HG03457 (cell line): ENCODE results near the gene CHST9.

Experiments used
- ATAC-seq: cut with Tn5 transposase; IDR thresholded peaks from one replicate; pipeline ENCODE4 v1.9.1; 2021; ENCODE audit warnings: moderate number of reproducible peaks; ENCODE audit not compliant: unreplicated experiment

CHST9 gene

DNA sequence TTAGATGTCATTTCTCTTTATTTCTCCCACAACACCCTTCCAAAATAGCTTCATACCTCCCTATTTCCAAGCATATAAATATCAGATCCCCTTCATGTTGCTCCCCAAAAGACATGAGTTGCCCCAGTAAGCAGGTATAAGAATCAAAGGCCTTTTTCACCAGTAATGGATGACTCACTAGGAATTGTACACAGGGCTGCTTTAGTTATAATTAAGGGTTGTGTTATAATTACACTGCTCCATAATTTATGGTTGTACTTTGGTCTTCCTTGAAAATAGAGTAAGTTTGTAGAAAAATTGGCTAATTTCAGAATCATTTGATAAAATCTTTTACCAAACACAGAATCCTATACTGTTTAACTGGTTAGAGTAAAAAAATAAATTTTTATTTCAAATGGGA, 310.8 kb downstream of the CHST9 start:
- no peak for ATAC-seq

DNA sequence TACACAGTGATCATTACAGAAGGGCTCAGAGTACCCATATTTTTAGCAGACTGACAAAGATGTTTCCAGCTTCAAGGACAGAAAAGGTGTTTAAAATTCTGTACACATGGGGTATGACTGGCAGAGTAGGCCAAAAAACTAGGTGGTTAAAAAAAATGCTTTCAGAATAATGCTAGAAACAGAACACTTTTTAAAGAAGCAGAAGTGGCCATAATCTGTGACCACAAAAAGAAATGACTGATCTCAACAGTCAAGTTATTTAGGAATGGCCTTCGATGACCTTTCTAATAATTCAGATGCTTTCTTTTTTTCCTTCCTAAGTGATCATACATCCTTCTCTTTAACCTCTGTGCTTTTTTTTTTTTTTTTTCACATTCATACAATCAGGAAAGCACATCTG, 315.5 kb downstream of the CHST9 start:
- ATAC-seq, result no peak

DNA sequence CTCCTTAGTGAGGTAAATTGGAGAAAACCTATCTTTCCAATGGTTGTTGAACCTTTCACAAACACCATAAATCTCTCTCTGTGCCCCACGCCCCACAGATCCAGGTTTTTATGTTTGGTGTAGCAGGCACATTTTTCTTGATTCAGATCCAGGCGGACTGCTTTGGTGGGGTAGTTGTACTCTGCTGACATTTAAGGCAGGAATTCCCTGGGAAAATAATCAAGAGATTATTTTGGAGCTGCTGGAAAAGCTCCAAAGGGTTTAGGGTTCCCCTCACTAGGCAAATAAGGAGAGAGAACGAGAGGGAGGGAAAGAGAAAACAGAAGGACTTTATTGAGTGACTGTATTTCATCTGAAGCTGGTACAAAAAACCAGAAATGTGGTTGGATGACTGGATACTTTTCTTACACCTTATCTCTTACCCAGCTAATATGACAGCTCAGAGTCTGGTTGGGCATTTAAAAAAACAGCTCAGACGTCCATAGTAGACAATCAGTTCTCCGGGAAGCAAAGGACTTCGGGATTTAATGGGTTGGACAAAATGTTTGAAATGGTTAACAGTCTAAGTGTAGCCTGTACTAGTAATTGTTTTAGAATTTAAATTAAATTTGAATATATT, 316.0 kb downstream of the CHST9 start:
- no peak for ATAC-seq

DNA sequence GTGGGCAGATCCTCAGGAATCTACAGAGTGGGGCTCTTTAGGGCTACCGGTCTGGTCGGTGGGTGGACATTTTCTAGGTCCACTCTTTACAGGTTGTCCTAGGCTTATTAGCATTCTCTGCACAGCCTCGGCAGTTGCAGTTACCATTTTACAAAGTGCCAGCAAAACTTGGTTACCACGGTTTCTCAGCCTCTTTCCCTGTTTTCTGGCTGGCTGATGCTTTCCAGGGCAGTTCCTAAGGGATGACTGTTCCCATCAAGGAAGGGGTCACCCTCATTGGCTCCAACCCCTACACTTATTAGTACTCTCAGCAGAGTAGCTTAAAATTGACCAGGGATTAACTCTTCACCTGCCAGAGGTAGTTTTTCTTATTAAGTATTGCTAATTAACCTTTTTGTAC, 317.6 kb downstream of the CHST9 start:
- no peak for ATAC-seq

DNA sequence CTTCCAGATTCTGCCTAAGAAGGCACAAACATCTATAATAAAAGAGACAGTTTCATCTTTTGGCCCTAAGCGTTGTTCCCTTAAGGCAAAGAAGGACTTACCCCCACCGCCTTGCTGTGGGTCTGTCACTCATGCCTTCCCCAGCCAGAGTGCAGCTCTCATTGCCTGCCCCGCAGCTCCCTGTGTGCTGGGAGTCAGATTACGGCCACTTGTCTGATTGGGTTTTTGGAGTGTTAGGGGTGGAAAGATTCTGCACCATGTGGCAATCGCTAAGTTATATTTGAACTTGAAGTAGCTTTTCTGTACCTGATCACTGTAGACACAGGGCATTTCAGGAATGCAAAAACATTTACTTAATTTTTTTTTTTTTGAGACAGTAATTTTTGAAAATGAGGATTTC, 319.6 kb downstream of the CHST9 start, which contains the start of gene AQP4:
AQP4 (minus strand) TSS at position 151 of the 400 bp plus-strand sequence; CDS start at position 133, 18 bp downstream.
- ATAC-seq, result no peak

DNA sequence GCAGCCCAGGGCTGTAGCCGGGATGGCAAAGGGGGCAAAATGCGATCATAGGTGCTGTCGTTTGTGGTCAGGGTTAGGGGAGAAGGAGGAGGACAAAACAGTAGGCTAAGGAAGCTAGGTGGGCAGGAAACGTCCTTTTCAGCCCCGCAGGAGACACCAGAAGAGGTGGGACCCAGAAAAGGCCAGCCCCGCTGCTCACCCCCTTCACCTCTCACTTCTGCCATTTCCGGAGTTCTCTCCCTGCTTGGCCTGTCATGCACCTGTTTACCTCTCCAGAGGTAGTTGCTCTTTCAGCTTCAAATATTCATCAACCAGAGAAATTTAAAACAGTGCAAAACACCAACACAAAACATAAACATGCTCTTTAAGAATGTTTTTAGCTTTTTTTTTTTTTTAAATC, 320.4 kb downstream of the CHST9 start:
- ATAC-seq, result no peak

DNA sequence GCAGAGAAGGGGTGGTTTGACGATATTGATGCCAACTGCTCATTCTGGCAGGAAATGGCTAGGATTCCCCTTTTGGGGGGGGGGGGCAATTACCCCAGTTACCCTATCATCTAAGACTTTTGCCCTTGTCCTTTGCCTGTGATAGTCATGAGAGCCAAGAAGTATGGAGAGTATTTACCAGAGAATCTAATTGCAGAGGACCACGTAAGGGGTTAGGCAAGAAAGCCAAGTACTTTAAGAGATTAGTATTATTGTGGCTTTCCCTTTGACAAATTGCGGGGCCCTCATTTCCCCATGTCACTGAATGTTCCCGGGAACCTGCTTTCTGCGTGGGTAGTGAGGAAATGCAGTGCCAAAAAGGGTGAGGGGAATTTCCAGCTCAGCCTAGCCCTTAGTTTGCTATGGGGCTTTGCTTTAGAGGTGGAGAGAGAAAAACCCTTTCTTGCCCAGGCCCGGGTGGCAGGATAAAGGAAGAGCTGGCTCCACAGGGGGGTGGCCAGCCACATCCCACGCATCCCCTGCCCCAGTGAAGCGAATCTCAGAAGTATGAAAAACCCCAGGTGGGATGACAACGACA, 321.1 kb downstream of the CHST9 start:
- ATAC-seq, result no peak

DNA sequence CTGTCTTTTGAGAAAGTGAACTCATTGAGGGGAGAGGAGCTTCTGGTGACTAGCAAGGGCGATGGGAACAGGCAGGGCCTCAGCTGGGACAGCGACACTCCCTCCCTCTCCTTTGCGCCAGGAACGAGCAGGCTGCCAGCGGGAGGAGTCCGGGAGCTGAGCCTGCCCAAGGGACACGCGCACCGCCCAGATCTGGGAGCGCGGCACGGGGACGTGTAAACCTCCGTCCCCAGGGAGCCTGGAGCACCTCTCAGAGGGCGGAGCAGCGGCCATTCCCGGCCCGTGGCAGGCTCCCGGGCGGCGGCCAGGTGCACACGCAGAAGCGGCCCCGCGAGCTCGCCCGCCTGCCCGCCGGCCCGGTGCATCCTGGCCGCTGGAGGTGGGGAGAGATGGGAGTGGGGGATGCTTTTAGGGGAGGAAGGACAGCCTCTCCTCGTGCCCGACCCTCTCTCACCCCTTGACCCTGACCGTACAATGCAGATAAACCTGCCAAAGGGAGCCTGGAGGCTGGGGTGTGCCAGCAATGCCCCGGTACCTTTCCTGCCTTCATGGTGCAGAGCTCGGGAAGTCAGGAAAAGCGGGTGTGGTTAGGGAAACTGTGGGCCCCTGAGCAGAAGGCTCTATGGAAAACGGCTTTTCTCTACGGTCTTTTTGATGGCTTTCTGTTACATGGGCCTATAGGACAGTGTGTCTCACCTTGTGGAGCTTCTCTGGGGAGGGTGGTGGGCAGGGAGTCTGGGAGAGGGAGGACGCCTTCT, 321.8 kb downstream of the CHST9 start:
- ATAC-seq, result no peak

DNA sequence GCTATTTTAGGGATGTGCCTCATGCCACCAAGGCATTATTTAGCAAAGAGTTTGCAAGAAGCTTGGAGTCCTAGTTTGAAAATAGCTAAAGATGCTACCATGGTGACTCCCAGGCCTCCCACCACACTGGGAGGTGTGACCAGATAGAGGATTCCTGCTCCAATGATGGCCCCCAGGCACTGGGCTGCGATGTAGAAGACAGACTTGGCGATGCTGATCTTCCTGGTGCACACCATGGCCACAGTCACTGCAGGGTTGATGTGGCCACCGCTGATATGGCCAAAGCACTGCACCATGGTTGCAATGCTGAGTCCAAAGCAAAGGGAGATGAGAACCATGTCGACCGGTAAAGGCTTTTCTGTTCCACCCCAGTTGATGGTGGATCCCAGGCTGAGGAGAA, 323.0 kb downstream of the CHST9 start:
- ATAC-seq, result no peak
